ENCODE data around the gene FRMD1.

GRCh38 chr6:168054765-168055560 lies 24.0 kb downstream of the FRMD1 start:
- TF ChIP-seq POLR2AphosphoS5 (IDR thresholded peaks at IDR 0.05; ENCODE audit: low read depth, low read length): no peak
- no peak for TF ChIP-seq REST (IDR thresholded peaks at IDR 0.05; ENCODE audit: insufficient read depth in 1 of 2, low read depth in 2 of 2, low read length in 2 of 2)
- TF ChIP-seq SIN3A (IDR thresholded peaks at IDR 0.05; ENCODE audit: borderline replicate concordance, insufficient read depth, low read length): no peak

All from PFSK-1 (cell line).